Measurements from ENCODE around the gene ZNF236. TPM values are rescaled to one million over a fixed set of nuclear protein-coding genes. Genes with fewer than 3 reads are reported as not detected.

ZNF236 gene
- total and polyA plus RNA-seq, 2 donors (not counting 1 experiment from before 2014, with no cell fraction given) = 2.9 to 8.4 TPM

DNA sequence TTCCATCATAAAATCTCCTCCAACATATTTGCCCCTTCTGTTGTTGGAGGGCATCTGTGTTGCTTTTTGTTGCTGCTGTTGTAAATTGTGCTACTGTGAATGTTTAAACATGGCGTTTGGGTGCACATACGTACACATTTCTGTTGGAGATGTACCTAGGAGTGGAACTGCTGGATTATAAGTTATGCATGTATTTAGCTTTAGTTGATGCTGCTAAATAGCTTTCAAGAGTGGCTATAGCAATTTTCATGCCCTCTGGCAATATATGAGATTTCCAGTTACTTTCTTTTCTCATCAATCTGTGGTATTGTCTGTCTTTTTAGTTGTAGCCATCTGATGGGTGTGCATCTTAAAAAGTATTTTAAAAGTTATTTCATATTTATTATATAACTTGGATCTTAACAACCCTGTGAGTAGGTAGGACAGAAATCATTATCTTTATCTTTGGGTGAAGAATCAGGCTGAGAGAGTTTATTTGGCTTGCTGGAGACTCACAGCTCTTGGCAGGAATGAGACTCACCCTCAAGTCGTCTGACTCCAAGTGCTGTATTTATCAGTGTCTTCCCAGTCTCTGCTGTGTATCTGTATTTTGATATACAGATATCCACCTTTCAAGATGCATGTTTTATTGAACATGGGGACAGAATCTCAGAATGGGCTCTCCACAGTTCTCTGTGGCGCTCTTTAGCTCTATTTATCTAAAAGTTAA lies 16.9 kb downstream of the ZNF236 start:
- Histone ChIP-seq H3K27ac (ENCODE audit: insufficient read depth, low read length) (no peak overlapping the region), H3K9ac (ENCODE audit: insufficient read depth, low read length) (no peak overlapping the region), H3K9me3 (ENCODE audit: control insufficient read depth, insufficient read depth, low read depth, low read length) (no peaks in the 10 kb centered on the region), H2AFZ (ENCODE audit: low read length) (no peak overlapping the region), H3K79me2 (ENCODE audit: control insufficient read depth, insufficient read depth, low read length) (peaks cover 18% of the 10 kb centered on the region), H3K4me2 (ENCODE audit: extremely low read depth, insufficient read depth, low read length) (peak overlapping the region; percentile 73), H3K4me1 (ENCODE audit: control insufficient read depth, extremely low read depth, insufficient read depth, low read length) (peaks cover 2% of the 10 kb centered on the region), H3K27me3 (ENCODE audit: control insufficient read depth, insufficient read depth, low read length) (no peaks in the 10 kb centered on the region), H3K36me3 (ENCODE audit: control insufficient read depth, insufficient read depth, low read length) (no peaks in the 10 kb centered on the region), H4K20me1 (ENCODE audit: control insufficient read depth, extremely low read depth, insufficient read depth, low read length) (no peaks in the 10 kb centered on the region), H3K4me3 (replicated peaks in 1 of 4; ENCODE audit: control extremely low read depth in 1 of 4, insufficient read depth in 1 of 4, low read depth in 3 of 4, low read length in 4 of 4) (no peak overlapping the region)
- no peak for TF ChIP-seq CTCF (conservative IDR thresholded peaks at IDR 0.05 in 1 of 2, IDR thresholded peaks at IDR 0.05 in 1 of 2; ENCODE audit: low read depth in 1 of 2, low read length in 2 of 2)
- TF ChIP-seq EZH2 (IDR thresholded peaks at IDR 0.05; ENCODE audit: low read length, missing control alignments) = no peak
- peak; percentile 7 to 33 for DNase-seq (ENCODE audit: low read depth in 2 of 2)

DNA sequence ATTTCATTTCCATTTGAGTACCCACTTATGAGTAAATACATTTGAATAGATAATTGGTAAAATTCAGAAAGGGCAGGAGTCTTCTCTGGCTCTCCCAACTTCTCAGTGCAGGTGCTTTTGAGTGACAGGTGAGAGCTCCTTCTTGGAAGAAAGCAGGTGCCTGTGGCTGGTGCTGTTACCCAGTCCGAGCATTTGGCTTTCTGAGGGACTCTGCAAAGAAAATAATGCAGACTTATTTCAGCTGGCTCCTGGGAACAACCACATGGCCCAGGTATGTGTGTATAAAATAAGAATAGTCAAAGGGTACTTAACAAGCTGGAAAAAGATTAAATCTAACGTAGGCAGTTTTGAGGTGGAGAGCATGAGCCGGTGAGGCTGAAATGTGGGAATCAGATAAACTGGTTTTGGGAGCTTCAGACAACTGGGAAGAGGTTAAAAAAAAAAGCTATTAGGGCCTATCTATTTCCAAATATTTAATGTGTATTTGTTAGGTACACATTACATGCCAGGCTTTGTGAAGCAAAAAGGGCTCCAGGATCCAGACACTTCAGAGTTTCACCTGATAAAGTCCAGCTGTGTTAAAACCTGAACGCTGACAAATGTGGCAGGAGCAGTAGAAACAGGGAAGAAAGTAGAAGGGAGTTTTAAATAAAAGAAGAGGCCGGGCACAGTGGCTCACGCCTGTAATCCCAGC lies 20.6 kb downstream of the ZNF236 start:
- Histone ChIP-seq H3K4me1 (ENCODE audit: control insufficient read depth, extremely low read depth, insufficient read depth, low read length) (peaks cover under 1% of the 10 kb centered on the region), H3K9ac (ENCODE audit: insufficient read depth, low read length) (no peak overlapping the region), H3K36me3 (ENCODE audit: control insufficient read depth, insufficient read depth, low read length) (no peaks in the 10 kb centered on the region), H4K20me1 (ENCODE audit: control insufficient read depth, extremely low read depth, insufficient read depth, low read length) (no peaks in the 10 kb centered on the region), H3K4me2 (ENCODE audit: extremely low read depth, insufficient read depth, low read length) (no peak overlapping the region), H3K4me3 (replicated peaks in 1 of 4; ENCODE audit: control extremely low read depth in 1 of 4, insufficient read depth in 1 of 4, low read depth in 3 of 4, low read length in 4 of 4) (no peak overlapping the region), H3K27ac (ENCODE audit: insufficient read depth, low read length) (no peak overlapping the region), H3K79me2 (ENCODE audit: control insufficient read depth, insufficient read depth, low read length) (peaks cover 12% of the 10 kb centered on the region), H3K27me3 (ENCODE audit: control insufficient read depth, insufficient read depth, low read length) (no peaks in the 10 kb centered on the region), H2AFZ (ENCODE audit: low read length) (no peak overlapping the region), H3K9me3 (ENCODE audit: control insufficient read depth, insufficient read depth, low read depth, low read length) (no peaks in the 10 kb centered on the region)
- no peak for DNase-seq (ENCODE audit: low read depth in 2 of 2)
- TF ChIP-seq CTCF (conservative IDR thresholded peaks at IDR 0.05 in 1 of 2, IDR thresholded peaks at IDR 0.05 in 1 of 2; ENCODE audit: low read depth in 1 of 2, low read length in 2 of 2) (no peak), EZH2 (IDR thresholded peaks at IDR 0.05; ENCODE audit: low read length, missing control alignments) (no peak)

DNA sequence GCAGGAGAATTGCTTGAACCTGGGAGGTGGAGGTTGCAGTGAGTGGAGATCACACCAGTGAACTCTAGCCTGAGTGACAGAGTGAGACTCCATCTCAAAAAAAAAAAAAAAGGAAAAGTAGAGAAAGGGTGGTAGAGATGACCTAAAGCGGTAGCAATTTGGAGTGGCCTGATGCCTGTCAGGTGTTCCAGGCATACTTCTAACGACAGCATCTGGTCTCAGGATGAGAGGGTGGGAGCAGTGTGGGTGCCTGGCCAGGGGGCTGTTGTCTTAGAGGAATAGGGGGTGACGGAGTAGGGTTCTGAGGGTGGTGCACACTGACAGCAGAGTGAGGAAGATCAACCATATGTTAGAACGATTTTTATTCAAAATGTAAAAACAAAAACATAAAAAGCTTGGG lies 21.8 kb downstream of the ZNF236 start:
- no peaks in the 10 kb centered on the region for H3K36me3 ChIP-seq (ENCODE audit: control insufficient read depth, insufficient read depth, low read length)
- no peak for TF ChIP-seq CTCF (conservative IDR thresholded peaks at IDR 0.05 in 1 of 2, IDR thresholded peaks at IDR 0.05 in 1 of 2; ENCODE audit: low read depth in 1 of 2, low read length in 2 of 2)
- TF ChIP-seq EZH2 (IDR thresholded peaks at IDR 0.05; ENCODE audit: low read length, missing control alignments) = no peak
- no peaks in the 10 kb centered on the region for H4K20me1 ChIP-seq (ENCODE audit: control insufficient read depth, extremely low read depth, insufficient read depth, low read length)
- H3K4me2 ChIP-seq (ENCODE audit: extremely low read depth, insufficient read depth, low read length) = no peak overlapping the region
- no peaks in the 10 kb centered on the region for H3K27me3 ChIP-seq (ENCODE audit: control insufficient read depth, insufficient read depth, low read length)
- no peak overlapping the region for H3K4me3 ChIP-seq (replicated peaks in 1 of 4; ENCODE audit: control extremely low read depth in 1 of 4, insufficient read depth in 1 of 4, low read depth in 3 of 4, low read length in 4 of 4)
- H3K79me2 ChIP-seq (ENCODE audit: control insufficient read depth, insufficient read depth, low read length) = peaks cover 8% of the 10 kb centered on the region
- no peaks in the 10 kb centered on the region for H3K4me1 ChIP-seq (ENCODE audit: control insufficient read depth, extremely low read depth, insufficient read depth, low read length)
- H2AFZ ChIP-seq (ENCODE audit: low read length) = no peak overlapping the region
- H3K9ac ChIP-seq (ENCODE audit: insufficient read depth, low read length) = no peak overlapping the region
- no peaks in the 10 kb centered on the region for H3K9me3 ChIP-seq (ENCODE audit: control insufficient read depth, insufficient read depth, low read depth, low read length)
- no peak for DNase-seq (ENCODE audit: low read depth in 2 of 2)
- H3K27ac ChIP-seq (ENCODE audit: insufficient read depth, low read length) = no peak overlapping the region

All from fibroblast of lung (primary cell).